NT2/D1 (cell line): ENCODE data around the gene LRRIQ3.

Source experiments
- DNase-seq: peaks from one replicate; pipeline ENCODE4 v3.0.0-alpha.2; 2011; ENCODE audit warnings: low read depth, low spot score
- H3K27me3 ChIP-seq: 2 replicates; pipeline ENCODE4 v1.6.0; 2011; ENCODE audit warnings: mild to moderate bottlenecking; ENCODE audit not compliant: insufficient read length, insufficient read depth
- H3K36me3 ChIP-seq: 2 replicates; pipeline ENCODE4 v1.6.1; 2011; ENCODE audit warnings: mild to moderate bottlenecking, low read length, mixed read lengths; ENCODE audit not compliant: insufficient read depth, insufficient read length
- H3K4me1 ChIP-seq: 2 replicates; pipeline ENCODE4 v1.5.1; 2011; ENCODE audit not compliant: insufficient read depth, insufficient read length
- H3K4me3 ChIP-seq: 2 replicates; pipeline ENCODE4 v1.5.1; 2011; ENCODE audit warnings: low read depth; ENCODE audit not compliant: insufficient read length
- H3K9ac ChIP-seq: 2 replicates; pipeline ENCODE4 v1.6.0; 2011; ENCODE audit warnings: low read depth; ENCODE audit not compliant: insufficient read length
- H3K9me3 ChIP-seq: 2 replicates; pipeline ENCODE4 v1.5.1; 2011; ENCODE audit warnings: mild to moderate bottlenecking, low read length; ENCODE audit not compliant: insufficient read depth
- SUZ12 ChIP-seq: IDR thresholded peaks from 2 replicates; pipeline ENCODE4 v1.6.1; 2011; ENCODE audit not compliant: insufficient read length, insufficient read depth; ENCODE audit errors: extremely low read depth
- YY1 ChIP-seq: IDR thresholded peaks from 2 replicates; pipeline ENCODE4 v1.6.1; 2011; ENCODE audit not compliant: insufficient read length, insufficient read depth
- ZNF274 ChIP-seq: IDR thresholded peaks from 2 replicates; pipeline ENCODE4 v1.6.1; 2011; ENCODE audit warnings: mild to moderate bottlenecking, low read depth, low read length

The LRRIQ3 gene

GRCh38 chr1:74197657-74198552 is at the start of gene LRRIQ3, which contains the start of gene FPGT:
TSS of gene LRRIQ3 (minus strand) at chr1:74198176. CDS start at chr1:74183684, 14,492 bp downstream.
TSS of gene FPGT (plus strand) at chr1:74198242. CDS start at chr1:74198279, 37 bp downstream.
- Histone ChIP-seq H3K4me1 (no peaks in the 10 kb centered on the region), H3K9me3 (no peaks in the 10 kb centered on the region), H3K9ac (peak within 1 kb of the TSS; percentile 83), H3K36me3 (peaks cover 14% of the 10 kb centered on the region), H3K27me3 (no peaks in the 10 kb centered on the region), H3K4me3 (peak within 1 kb of the TSS; percentile 74)
- TF ChIP-seq ZNF274 (no peak), YY1 (peak; percentile 35)
- peak; percentile 94 for DNase-seq

- Histone ChIP-seq H3K9me3 (peaks cover 24% of the 10 kb centered on the region), H3K4me3 (no peak overlapping the region), H3K9ac (no peak overlapping the region), H3K4me1 (no peaks in the 10 kb centered on the region), H3K27me3 (peaks cover 18% of the 10 kb centered on the region), H3K36me3 (no peaks in the 10 kb centered on the region)
- DNase-seq: no peak
- TF ChIP-seq YY1: no peak
- no peak for TF ChIP-seq ZNF274
- no peak for TF ChIP-seq SUZ12
Observed at GRCh38 chr1:74246315-74246714, 48.3 kb upstream of the LRRIQ3 start.

GRCh38 chr1:74245168-74245772 is 47.3 kb upstream of the LRRIQ3 start:
- peak; percentile 87 for DNase-seq
- no peak overlapping the region for H3K4me3 ChIP-seq
- peaks cover 24% of the 10 kb centered on the region for H3K9me3 ChIP-seq
- no peak overlapping the region for H3K9ac ChIP-seq
- H3K36me3 ChIP-seq: no peaks in the 10 kb centered on the region
- H3K27me3 ChIP-seq: peaks cover 18% of the 10 kb centered on the region
- no peaks in the 10 kb centered on the region for H3K4me1 ChIP-seq
- TF ChIP-seq ZNF274 (no peak), YY1 (no peak), SUZ12 (no peak)

GRCh38 chr1:74237787-74238186 is 39.8 kb upstream of the LRRIQ3 start:
- no peaks in the 10 kb centered on the region for H3K9me3 ChIP-seq
- DNase-seq: no peak
- peaks cover 2% of the 10 kb centered on the region for H3K27me3 ChIP-seq
- no peak for TF ChIP-seq ZNF274
- no peak for TF ChIP-seq YY1
- TF ChIP-seq SUZ12: no peak
- H3K4me1 ChIP-seq: no peaks in the 10 kb centered on the region
- H3K4me3 ChIP-seq: no peak overlapping the region
- H3K9ac ChIP-seq: no peak overlapping the region
- H3K36me3 ChIP-seq: no peaks in the 10 kb centered on the region

- Histone ChIP-seq H3K27me3 (no peaks in the 10 kb centered on the region), H3K9me3 (no peaks in the 10 kb centered on the region), H3K4me3 (no peak overlapping the region), H3K9ac (no peak overlapping the region), H3K4me1 (no peaks in the 10 kb centered on the region), H3K36me3 (no peaks in the 10 kb centered on the region)
- DNase-seq: no peak
- TF ChIP-seq SUZ12 (no peak), YY1 (no peak), ZNF274 (no peak)
Observed at GRCh38 chr1:74237035-74237434, 39.1 kb upstream of the LRRIQ3 start.

GRCh38 chr1:74236440-74236839 is 38.5 kb upstream of the LRRIQ3 start:
- Histone ChIP-seq H3K36me3 (no peaks in the 10 kb centered on the region), H3K4me3 (no peak overlapping the region), H3K9ac (no peak overlapping the region), H3K27me3 (no peaks in the 10 kb centered on the region), H3K9me3 (no peaks in the 10 kb centered on the region), H3K4me1 (no peaks in the 10 kb centered on the region)
- TF ChIP-seq ZNF274 (no peak), SUZ12 (no peak), YY1 (no peak)
- DNase-seq: no peak

GRCh38 chr1:74235153-74235552 is 37.2 kb upstream of the LRRIQ3 start, which contains the start of gene TNNI3K:
TSS of gene TNNI3K (plus strand) at chr1:74235387. CDS start at chr1:74235452, 65 bp downstream.
- no peaks in the 10 kb centered on the region for H3K4me1 ChIP-seq
- no peaks in the 10 kb centered on the region for H3K36me3 ChIP-seq
- H3K27me3 ChIP-seq: no peaks in the 10 kb centered on the region
- no peak within 1 kb of the TSS for H3K4me3 ChIP-seq
- no peak within 1 kb of the TSS for H3K9ac ChIP-seq
- TF ChIP-seq ZNF274 (no peak), SUZ12 (no peak), YY1 (no peak)
- no peaks in the 10 kb centered on the region for H3K9me3 ChIP-seq
- no peak for DNase-seq
